SU-DHL-6 (cell line): ENCODE results near the gene SLC8A1.

Experiments
- H2AFZ ChIP-seq: fragments of 200-600 bp; sonication (generic); 2 replicates; pipeline ENCODE4 v1.6.1; 2014; ENCODE audit warnings: low read depth, mild to moderate bottlenecking, moderate library complexity, mixed read lengths, antibody characterized with exemption, low read length; ENCODE audit not compliant: severe bottlenecking
- H3F3A ChIP-seq: fragments of 200-600 bp; shearing (Covaris generic); 2 replicates; pipeline ENCODE4 v1.6.0; 2016; ENCODE audit warnings: antibody characterized with exemption, mild to moderate bottlenecking; ENCODE audit not compliant: insufficient read depth
- H3K27ac ChIP-seq: fragments of 200-600 bp; sonication (generic); 2 replicates; pipeline ENCODE4 v1.5.1; 2016; ENCODE audit warnings: low read depth, mild to moderate bottlenecking, low read length, moderate library complexity, mixed read lengths
- H3K27me3 ChIP-seq: fragments of 200-600 bp; sonication (generic), shearing (Covaris generic); 2 replicates; pipeline ENCODE4 v1.6.0; 2014; ENCODE audit warnings: mild to moderate bottlenecking, low read length
- H3K36me3 ChIP-seq: fragments of 200-600 bp; sonication (generic); 2 replicates; pipeline ENCODE4 v1.6.1; 2014; ENCODE audit warnings: mild to moderate bottlenecking, low read length, mixed read lengths
- H3K4me2 ChIP-seq: fragments of 300-600, 200-600 bp; shearing (Covaris generic), sonication (generic); 2 replicates; pipeline ENCODE4 v1.6.0; 2014; ENCODE audit warnings: low read length, low read depth, mild to moderate bottlenecking; ENCODE audit not compliant: poor library complexity, severe bottlenecking
- H3K4me3 ChIP-seq: fragments of 200-600 bp; sonication (generic); 2 replicates; pipeline ENCODE4 v1.5.1; 2014; ENCODE audit warnings: antibody characterized with exemption, low read length, mild to moderate bottlenecking, mixed read lengths; ENCODE audit not compliant: insufficient read depth, poor library complexity, severe bottlenecking
- H3K79me2 ChIP-seq: fragments of 200-600 bp; sonication (generic); 2 replicates; pipeline ENCODE4 v1.6.1; 2014; ENCODE audit warnings: mild to moderate bottlenecking, low read length, moderate library complexity; ENCODE audit not compliant: insufficient read depth
- H3K9ac ChIP-seq: fragments of 200-600 bp; sonication (generic); 2 replicates; pipeline ENCODE4 v1.7.0; 2014; ENCODE audit warnings: mild to moderate bottlenecking, low read length
- H3K9me2 ChIP-seq: fragments of 200-600 bp; sonication (generic); replicated peaks from 2 replicates; pipeline ENCODE4 v1.6.1; 2014; ENCODE audit warnings: low read length; ENCODE audit not compliant: insufficient read depth
- H3K9me3 ChIP-seq: fragments of 200-600 bp; sonication (generic); 2 replicates; pipeline ENCODE4 v1.6.1; 2014; ENCODE audit warnings: low read length, mixed read lengths; ENCODE audit not compliant: insufficient read depth
- H4K20me1 ChIP-seq: fragments of 200-600 bp; sonication (generic); 2 replicates; pipeline ENCODE4 v1.6.1; 2014; ENCODE audit warnings: low read depth, mild to moderate bottlenecking, antibody characterized with exemption, low read length, moderate library complexity, mixed read lengths
- EZH2phosphoT487 ChIP-seq: fragments of 200-600 bp; sonication (generic), shearing (Covaris generic); conservative IDR thresholded peaks from 2 replicates; pipeline ENCODE4 v1.6.1; 2018; ENCODE audit warnings: mild to moderate bottlenecking, antibody characterized with exemption, low read length, moderate library complexity, mixed read lengths
- TF ChIP-seq, protein P1 (sequence below): fragments of 200-600 bp; sonication (generic); IDR thresholded peaks from one replicate; pipeline ENCODE4 v1.5.1; 2017; ENCODE audit warnings: antibody characterized with exemption, mild to moderate bottlenecking, low read length, moderate library complexity; ENCODE audit not compliant: insufficient read depth, poor library complexity, severe bottlenecking

The SLC8A1 gene

DNA sequence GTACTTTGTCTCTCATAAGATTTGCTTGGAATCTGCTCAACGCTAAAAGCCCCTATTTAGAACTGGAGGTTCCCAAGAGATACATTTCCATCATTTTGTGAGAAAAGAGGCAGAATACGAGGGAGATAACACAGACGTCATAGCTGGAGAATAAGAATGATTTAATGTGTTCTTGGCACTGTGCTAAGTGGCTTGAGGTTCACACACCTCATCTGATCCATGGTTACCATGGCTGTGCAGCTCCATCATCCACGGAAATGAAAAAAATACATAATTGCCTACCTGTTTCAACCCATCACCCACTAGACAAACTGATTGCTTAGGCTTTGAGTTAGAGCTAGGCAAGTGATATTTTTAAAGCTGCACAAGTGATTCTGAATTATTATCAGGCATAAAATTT, 227.6 kb downstream of the SLC8A1 start:
- no peak overlapping the region for H3K27ac ChIP-seq
- H3K9ac ChIP-seq: no peak overlapping the region
- H3K9me2 ChIP-seq: no peaks in the 10 kb centered on the region
- no peaks in the 10 kb centered on the region for H3K36me3 ChIP-seq
- no peak overlapping the region for H3K4me2 ChIP-seq
- TF ChIP-seq, protein P1, sequence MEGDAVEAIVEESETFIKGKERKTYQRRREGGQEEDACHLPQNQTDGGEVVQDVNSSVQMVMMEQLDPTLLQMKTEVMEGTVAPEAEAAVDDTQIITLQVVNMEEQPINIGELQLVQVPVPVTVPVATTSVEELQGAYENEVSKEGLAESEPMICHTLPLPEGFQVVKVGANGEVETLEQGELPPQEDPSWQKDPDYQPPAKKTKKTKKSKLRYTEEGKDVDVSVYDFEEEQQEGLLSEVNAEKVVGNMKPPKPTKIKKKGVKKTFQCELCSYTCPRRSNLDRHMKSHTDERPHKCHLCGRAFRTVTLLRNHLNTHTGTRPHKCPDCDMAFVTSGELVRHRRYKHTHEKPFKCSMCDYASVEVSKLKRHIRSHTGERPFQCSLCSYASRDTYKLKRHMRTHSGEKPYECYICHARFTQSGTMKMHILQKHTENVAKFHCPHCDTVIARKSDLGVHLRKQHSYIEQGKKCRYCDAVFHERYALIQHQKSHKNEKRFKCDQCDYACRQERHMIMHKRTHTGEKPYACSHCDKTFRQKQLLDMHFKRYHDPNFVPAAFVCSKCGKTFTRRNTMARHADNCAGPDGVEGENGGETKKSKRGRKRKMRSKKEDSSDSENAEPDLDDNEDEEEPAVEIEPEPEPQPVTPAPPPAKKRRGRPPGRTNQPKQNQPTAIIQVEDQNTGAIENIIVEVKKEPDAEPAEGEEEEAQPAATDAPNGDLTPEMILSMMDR: no peak
- no peak for TF ChIP-seq EZH2phosphoT487
- no peaks in the 10 kb centered on the region for H3K9me3 ChIP-seq
- no peaks in the 10 kb centered on the region for H3F3A ChIP-seq
- H4K20me1 ChIP-seq: no peaks in the 10 kb centered on the region
- H3K79me2 ChIP-seq: no peaks in the 10 kb centered on the region
- H3K4me3 ChIP-seq: no peak overlapping the region
- no peaks in the 10 kb centered on the region for H3K27me3 ChIP-seq
- H2AFZ ChIP-seq: no peak overlapping the region

DNA sequence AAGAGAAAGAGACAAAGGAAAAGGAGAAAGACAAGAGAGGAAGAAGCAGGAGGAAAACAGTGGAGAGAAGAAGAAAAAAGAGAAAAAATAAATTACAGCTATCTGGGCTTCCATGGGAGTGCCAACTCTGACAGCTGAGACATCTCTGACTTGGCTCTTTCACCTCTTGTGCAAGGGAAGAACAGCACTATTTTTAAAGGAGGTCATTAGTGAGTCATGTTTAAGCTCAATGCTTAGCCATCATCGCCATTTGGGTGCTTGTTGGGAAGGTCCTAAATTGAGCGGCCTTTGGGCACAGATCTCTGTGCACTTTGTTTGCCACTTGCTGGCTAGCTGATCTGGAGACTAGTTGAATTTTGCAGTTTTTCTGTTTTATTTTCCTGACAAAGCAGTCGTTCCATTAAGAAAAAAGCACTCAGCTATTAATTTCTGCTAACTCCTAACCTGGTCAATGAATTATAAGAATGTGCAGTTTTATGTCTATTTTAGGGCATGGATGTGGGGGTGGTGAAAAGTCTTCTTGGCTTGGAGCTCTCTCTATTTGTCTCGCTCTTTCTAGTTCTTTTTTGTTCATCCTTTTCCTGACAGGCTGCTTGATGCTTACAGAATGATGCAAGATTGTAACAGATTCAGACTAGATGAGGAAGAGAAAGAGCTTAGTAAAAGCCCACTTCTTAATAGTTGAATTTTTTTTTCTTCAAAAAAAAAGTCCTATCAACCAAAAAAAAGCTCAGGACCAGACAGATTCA, 231.5 kb downstream of the SLC8A1 start:
- Histone ChIP-seq H3K27ac (no peak overlapping the region), H3K27me3 (no peaks in the 10 kb centered on the region), H3K79me2 (no peaks in the 10 kb centered on the region), H3K4me2 (no peak overlapping the region), H3K36me3 (no peaks in the 10 kb centered on the region), H3F3A (no peaks in the 10 kb centered on the region), H4K20me1 (no peaks in the 10 kb centered on the region), H3K9me3 (no peaks in the 10 kb centered on the region), H3K9me2 (no peaks in the 10 kb centered on the region), H3K4me3 (no peak overlapping the region), H3K9ac (no peak overlapping the region), H2AFZ (no peak overlapping the region)
- TF ChIP-seq, protein P1: no peak
- no peak for TF ChIP-seq EZH2phosphoT487

DNA sequence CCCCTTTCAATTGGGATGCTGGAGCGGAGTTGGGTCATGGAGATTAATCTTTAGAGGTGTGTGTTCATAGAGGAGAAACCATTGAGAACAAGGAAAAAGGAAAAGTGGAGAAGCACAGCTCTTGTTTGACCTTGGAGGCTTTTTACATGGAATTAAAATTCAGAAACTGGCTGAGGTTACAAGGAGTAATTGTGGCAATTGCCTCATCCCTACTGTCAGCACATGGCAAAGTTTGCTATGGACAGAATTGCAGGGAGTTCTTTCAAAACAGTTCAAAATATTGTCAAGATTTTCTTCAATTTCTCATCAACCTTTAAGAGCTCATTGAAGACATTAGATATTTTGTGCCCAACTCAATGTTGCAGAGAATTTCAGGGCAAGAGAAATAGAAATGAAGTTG, 232.7 kb downstream of the SLC8A1 start:
- TF ChIP-seq, protein P1: no peak
- no peak for TF ChIP-seq EZH2phosphoT487
- Histone ChIP-seq H3K4me3 (no peak overlapping the region), H3F3A (no peaks in the 10 kb centered on the region), H3K9ac (no peak overlapping the region), H3K27me3 (no peaks in the 10 kb centered on the region), H4K20me1 (no peaks in the 10 kb centered on the region), H2AFZ (no peak overlapping the region), H3K9me3 (no peaks in the 10 kb centered on the region), H3K36me3 (no peaks in the 10 kb centered on the region), H3K27ac (no peak overlapping the region), H3K79me2 (no peaks in the 10 kb centered on the region), H3K4me2 (no peak overlapping the region), H3K9me2 (no peaks in the 10 kb centered on the region)
